ENCODE measurements around the gene TIGIT. TPM values are rescaled to one million over a fixed set of nuclear protein-coding genes. Genes with fewer than 3 reads are reported as not detected.

Gene TIGIT
- polyA plus RNA-seq, 1 donor: 0.08 TPM

DNA sequence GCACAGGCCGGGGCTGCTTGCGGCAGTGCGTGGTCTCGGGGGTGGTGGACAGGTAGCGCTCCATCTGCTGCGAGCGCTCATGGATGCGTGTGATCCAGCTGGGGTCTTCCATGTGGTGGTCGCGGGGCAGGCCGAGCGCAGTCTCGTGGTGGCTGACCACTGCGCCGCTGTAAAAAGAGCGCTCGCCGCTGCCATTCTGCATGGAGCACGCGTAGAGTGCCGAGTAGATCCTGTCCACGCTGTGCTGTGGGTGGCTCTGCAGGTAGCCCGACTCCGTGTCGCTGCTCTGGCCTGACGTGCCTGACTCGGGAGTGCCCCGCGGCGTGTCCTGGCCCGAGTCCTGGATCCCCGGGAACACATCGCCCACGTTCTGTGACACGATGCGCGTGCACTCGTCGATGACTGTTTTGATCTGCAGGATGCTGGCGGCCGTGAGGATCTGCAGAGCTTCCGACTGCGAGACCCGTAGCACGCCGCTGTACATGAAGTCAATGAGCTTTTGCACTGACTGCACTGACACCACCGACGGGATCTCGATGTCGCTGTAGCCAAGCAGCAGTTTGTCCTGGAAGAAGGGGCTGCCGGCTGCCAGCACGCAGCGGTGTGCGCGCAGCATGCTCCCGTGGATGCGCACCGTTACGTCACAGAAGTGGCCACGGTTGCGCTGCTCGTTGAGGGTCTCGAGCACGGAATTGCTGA lies 57.4 kb downstream of the TIGIT start:
- no peak for DNase-seq

DNA sequence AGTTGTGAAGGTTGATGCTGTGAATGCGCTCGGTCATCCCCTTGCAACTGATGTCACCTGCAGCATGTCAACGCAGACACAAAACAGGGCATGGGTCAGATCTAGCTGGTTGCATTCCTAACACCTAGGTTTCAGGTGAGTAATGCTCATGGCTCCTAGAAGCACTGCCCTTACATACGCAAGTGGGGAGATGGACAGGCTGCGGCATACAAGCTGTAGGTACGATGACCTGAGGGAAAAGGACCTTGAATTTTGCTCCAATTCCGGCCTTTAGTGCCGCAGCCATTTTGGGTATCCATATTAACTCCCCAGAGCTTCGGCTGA lies 58.0 kb downstream of the TIGIT start:
- no peak for DNase-seq

DNA sequence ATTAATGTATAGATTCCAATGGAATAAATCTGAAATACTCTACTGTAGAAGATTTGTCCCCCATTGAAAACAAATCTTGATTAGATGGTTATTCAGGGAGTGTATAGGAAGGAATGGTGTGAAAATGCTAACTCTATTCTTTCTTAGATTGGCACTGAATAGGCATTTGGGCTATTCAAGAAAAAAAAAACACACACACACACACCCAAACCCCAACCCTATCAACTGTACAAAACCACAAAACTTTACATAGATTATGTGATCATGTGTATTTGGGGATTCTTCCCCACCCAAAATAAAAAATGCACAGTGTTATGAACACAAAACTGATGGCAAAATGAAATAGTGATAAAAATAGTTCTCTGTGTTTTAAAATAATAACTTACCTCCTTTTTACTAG lies 61.8 kb downstream of the TIGIT start:
- DNase-seq: no peak

GRCh38 chr3:114356066-114356465 lies 62.2 kb downstream of the TIGIT start:
- DNase-seq: no peak

GRCh38 chr3:114356525-114356924 lies 62.7 kb downstream of the TIGIT start:
- no peak for DNase-seq

Other genes starting within 250 kb of the TIGIT start
- 31.1 TPM for gene CCDC191, start 237.5 kb upstream of the TIGIT start, polyA plus RNA-seq (ENCODE audit: insufficient read length)
- 40.3 TPM for gene QTRT2, start 237.3 kb upstream of the TIGIT start, polyA plus RNA-seq (ENCODE audit: insufficient read length)
- gene DRD3, start 115.0 kb upstream of the TIGIT start, polyA plus RNA-seq (ENCODE audit: insufficient read length): not detected
- 0.15 TPM for gene ZNF80, start 56.5 kb upstream of the TIGIT start, polyA plus RNA-seq (ENCODE audit: insufficient read length)

Measured in left kidney (tissue), 2 donors.